IMR-90 (cell line): ENCODE data around the gene FOXK1. TPM values are rescaled to one million over a fixed set of nuclear protein-coding genes. Genes with fewer than 3 reads are reported as not detected.

Experiments used
- ATAC-seq: fragments of 200-7000 bp; cut with Tn5 transposase; 2 replicates; pipeline ENCODE4 v1.9.1; 2020; ENCODE audit warnings: low read depth, mild to moderate bottlenecking, moderate library complexity
- BruUV-seq: library from RNA; stranded (reverse); fragments of 400-500 nt; replicated peaks from 2 replicates; lab custom pipeline; 2021; lab: Mats Ljungman, UMichigan
- CTCF ChIA-PET: fragments of 300-600 bp; formaldehyde crosslinking; extraction: SDS; loops from one replicate; lab custom pipeline; 2021; ENCODE audit warnings: antibody characterized with exemption; lab: Yijun Ruan, JAX
- POLR2A ChIA-PET: fragments of 300-600 bp; sonication (Branson Sonifier 250); formaldehyde crosslinking; loops from one replicate; lab custom pipeline; 2022; ENCODE audit warnings: antibody characterized with exemption; ENCODE audit not compliant: unreplicated experiment; lab: Charles Lee
- DNase-seq: peaks from one replicate; pipeline ENCODE4 v3.0.0; 2013
- H2AFZ ChIP-seq: replicated peaks from 2 replicates; pipeline ENCODE3; 2013; ENCODE audit warnings: low read length, mild to moderate bottlenecking; ENCODE audit not compliant: poor library complexity
- H2AK5ac ChIP-seq: 2 replicates; pipeline ENCODE4 v1.6.1; 2013; ENCODE audit warnings: low read depth, low read length, inconsistent platforms
- H2AK9ac ChIP-seq: replicated peaks from 2 replicates; pipeline ENCODE3; 2013; ENCODE audit warnings: mild to moderate bottlenecking, low read depth, low read length, moderate library complexity; ENCODE audit not compliant: poor library complexity
- H2BK120ac ChIP-seq: 2 replicates; pipeline ENCODE4 v1.6.1; 2013; ENCODE audit warnings: low read depth, low read length, inconsistent platforms
- H2BK15ac ChIP-seq: 3 replicates; pipeline ENCODE4 v1.6.1; 2013; ENCODE audit warnings: low read depth, low read length, inconsistent platforms
- H2BK20ac ChIP-seq: 2 replicates; pipeline ENCODE4 v1.6.1; 2013; ENCODE audit warnings: low read depth, mild to moderate bottlenecking, inconsistent platforms, low read length, moderate library complexity
- H2BK5ac ChIP-seq: 2 replicates; pipeline ENCODE4 v1.6.1; 2013; ENCODE audit warnings: mild to moderate bottlenecking, low read depth, low read length, inconsistent platforms; ENCODE audit not compliant: poor library complexity, severe bottlenecking
- H3K14ac ChIP-seq: replicated peaks from 2 replicates; pipeline ENCODE4 v1.6.1; 2013; ENCODE audit warnings: low read depth, low read length, inconsistent platforms
- H3K18ac ChIP-seq: 2 replicates; pipeline ENCODE4 v1.6.1; 2013; ENCODE audit warnings: low read depth, low read length, control low read depth
- H3K23ac ChIP-seq: 2 replicates; pipeline ENCODE4 v1.6.1; 2013; ENCODE audit warnings: low read depth, low read length, inconsistent platforms
- H3K27ac ChIP-seq: 2 replicates; pipeline ENCODE4 v1.5.1; 2013; ENCODE audit warnings: mild to moderate bottlenecking, control low read depth, low read length; ENCODE audit not compliant: insufficient read depth
- H3K27me3 ChIP-seq: 2 replicates; pipeline ENCODE4 v1.6.1; 2013; ENCODE audit warnings: low read length; ENCODE audit not compliant: control insufficient read depth, insufficient read depth
- H3K36me3 ChIP-seq: 2 replicates; pipeline ENCODE4 v1.6.1; 2013; ENCODE audit warnings: low read length, mixed read lengths; ENCODE audit not compliant: control insufficient read depth, insufficient read depth
- H3K4ac ChIP-seq: 2 replicates; pipeline ENCODE4 v1.6.1; 2013; ENCODE audit warnings: low read depth, low read length, inconsistent platforms
- H3K4me1 ChIP-seq: 2 replicates; pipeline ENCODE4 v1.6.1; 2013; ENCODE audit warnings: low read length, mixed read lengths; ENCODE audit not compliant: control insufficient read depth, insufficient read depth
- H3K4me2 ChIP-seq: 2 replicates; pipeline ENCODE4 v1.6.1; 2013; ENCODE audit warnings: low read depth, mild to moderate bottlenecking, control low read depth, low read length, moderate library complexity
- H3K4me3 ChIP-seq: 2 replicates; pipeline ENCODE4 v1.5.1; 2013; ENCODE audit warnings: low read depth, mild to moderate bottlenecking, control low read depth, low read length, moderate library complexity; ENCODE audit not compliant: insufficient read depth
- H3K56ac ChIP-seq: 2 replicates; pipeline ENCODE4 v1.6.1; 2013; ENCODE audit warnings: low read length, inconsistent platforms; ENCODE audit not compliant: insufficient read depth; ENCODE audit errors: extremely low read depth
- H3K79me1 ChIP-seq, 2 experiments: 2 replicates each; pipeline ENCODE4 v1.6.1; 2013; ENCODE audit warnings: low read length in 2 of 2, inconsistent platforms in 1 of 2, low read depth in 1 of 2
- H3K9ac ChIP-seq: 2 replicates; pipeline ENCODE4 v1.6.1; 2013; ENCODE audit warnings: low read depth, low read length, control low read depth
- H3K9me1 ChIP-seq: 2 replicates; pipeline ENCODE4 v1.6.1; 2013; ENCODE audit warnings: low read length, inconsistent platforms; ENCODE audit not compliant: insufficient read depth
- H3K9me3 ChIP-seq: 2 replicates; pipeline ENCODE4 v1.6.1; 2013; ENCODE audit warnings: low read length; ENCODE audit not compliant: control insufficient read depth, insufficient read depth
- H4K20me1 ChIP-seq: 2 replicates; pipeline ENCODE4 v1.6.1; 2013; ENCODE audit warnings: low read length, inconsistent platforms; ENCODE audit not compliant: insufficient read depth
- H4K5ac ChIP-seq: 2 replicates; pipeline ENCODE4 v1.6.1; 2013; ENCODE audit warnings: mild to moderate bottlenecking, low read depth, low read length, control low read depth
- H4K8ac ChIP-seq, 2 experiments: 2 replicates each; pipeline ENCODE4 v1.6.1; 2013; ENCODE audit warnings: low read depth in 2 of 2, low read length in 2 of 2, control low read depth in 1 of 2, inconsistent platforms in 1 of 2
- H4K91ac ChIP-seq: 2 replicates; pipeline ENCODE4 v1.6.1; 2013; ENCODE audit warnings: low read depth, low read length, inconsistent platforms; ENCODE audit not compliant: insufficient read depth
- BHLHE40 ChIP-seq: fragments of 150-350 bp; IDR thresholded peaks from 2 replicates; pipeline ENCODE4 v1.6.1; 2016; ENCODE audit warnings: mild to moderate bottlenecking, low read depth, low read length
- CHD1 ChIP-seq: IDR thresholded peaks from 2 replicates; pipeline ENCODE4 v1.6.1; 2012; ENCODE audit warnings: low read depth, low read length, improper control_type of control experiment
- CTCF ChIP-seq: conservative IDR thresholded peaks from 2 replicates; pipeline ENCODE4 v1.5.1; 2012; ENCODE audit warnings: mild to moderate bottlenecking, low read depth, low read length, improper control_type of control experiment
- ELK1 ChIP-seq: fragments of 150-350 bp; IDR thresholded peaks from 2 replicates; pipeline ENCODE4 v1.6.1; 2016; ENCODE audit warnings: low read depth, mild to moderate bottlenecking, low read length, moderate library complexity, borderline replicate concordance
- FOS ChIP-seq: fragments of 150-350 bp; IDR thresholded peaks from 2 replicates; pipeline ENCODE4 v1.6.1; 2016; ENCODE audit warnings: low read depth, low read length
- MAFK ChIP-seq: IDR thresholded peaks from 2 replicates; pipeline ENCODE4 v1.6.1; 2012; ENCODE audit warnings: low read depth, low read length, improper control_type of control experiment
- MAZ ChIP-seq: IDR thresholded peaks from 2 replicates; pipeline ENCODE4 v1.6.1; 2012; ENCODE audit warnings: low read depth, mild to moderate bottlenecking, low read length, improper control_type of control experiment, moderate library complexity, borderline replicate concordance
- MXI1 ChIP-seq: IDR thresholded peaks from 2 replicates; pipeline ENCODE4 v1.6.1; 2012; ENCODE audit warnings: low read depth, mild to moderate bottlenecking, low read length, moderate library complexity, borderline replicate concordance
- NFE2L2 ChIP-seq: fragments of 150-350 bp; IDR thresholded peaks from 2 replicates; pipeline ENCODE4 v1.6.1; 2016; ENCODE audit warnings: low read depth, mild to moderate bottlenecking, low read length
- RAD21 ChIP-seq: IDR thresholded peaks from 2 replicates; pipeline ENCODE4 v1.6.1; 2012; ENCODE audit warnings: low read length, improper control_type of control experiment
- RCOR1 ChIP-seq: IDR thresholded peaks from 2 replicates; pipeline ENCODE4 v1.6.1; 2012; ENCODE audit warnings: mild to moderate bottlenecking, low read length, improper control_type of control experiment; ENCODE audit not compliant: insufficient replicate concordance
- RFX5 ChIP-seq: IDR thresholded peaks from 2 replicates; pipeline ENCODE4 v1.8.0; 2012; ENCODE audit warnings: low read depth, mild to moderate bottlenecking, low read length, moderate library complexity
- SMC3 ChIP-seq: fragments of 150-350 bp; IDR thresholded peaks from 2 replicates; pipeline ENCODE4 v1.6.1; 2016; ENCODE audit warnings: low read depth, mild to moderate bottlenecking, antibody characterized with exemption, low read length, moderate library complexity
- USF2 ChIP-seq: fragments of 150-350 bp; IDR thresholded peaks from 2 replicates; pipeline ENCODE4 v1.6.1; 2017; ENCODE audit warnings: mild to moderate bottlenecking, antibody characterized with exemption, low read length, low read depth
- WGBS, 2 experiments: methylation state at CpG; one replicate each; pipeline versions ENCODE4 v1.1.5 to v1.1.7; 2013; ENCODE audit warnings: missing lambda C conversion rate in 2 of 2; ENCODE audit not compliant: insufficient read length in 1 of 2; ENCODE audit errors: extremely low coverage in 2 of 2; 5-methylcytosine and 5-hydroxymethylcytosine counted together
- dilution Hi-C: fragments of 300-500 bp; cut with HindIII; formaldehyde crosslinking; loops from one replicate; pipeline ENCODE4 v1.14.3; 2018; ENCODE audit warnings: low sequenced_read_pairs; ENCODE audit not compliant: unreplicated experiment
- in situ Hi-C: fragments of 300-500 bp; cut with MboI; formaldehyde crosslinking; loops from 3 replicates; pipeline ENCODE4 v1.14.3; 2019; ENCODE audit warnings: low sequenced_read_pairs, inconsistent platforms, mixed read lengths
- intact Hi-C: fragments of 100-400 bp; cut with micrococcal nuclease; formaldehyde crosslinking; loops from 2 replicates; pipeline ENCODE4 v1.10.0; 2022
- polyA plus RNA-seq, 3 experiments: library from polyadenylated mRNA; depleted of rRNA; stranded (reverse); fragments of >200 nt; gene quantifications; 2 replicates each; pipeline ENCODE4 v1.2.3, GENCODE V29; 2012; ENCODE audit warnings: low replicate concordance in 1 of 3
- total RNA-seq: library from RNA; depleted of rRNA; stranded (reverse); fragments of >200 nt; gene quantifications from 2 replicates; pipeline ENCODE4 v1.2.3, GENCODE V29; 2012

FOXK1 gene
- total and polyA plus RNA-seq, 2 of the 4 experiments (the other 2 are of a cell fraction): 4.3 to 8.8 TPM

- in situ Hi-C loops: no loop called here
- no peak overlapping the region for H2AK9ac ChIP-seq
- no peak overlapping the region for H3K4ac ChIP-seq
- H2AK5ac ChIP-seq: 0 out of 2 replicates have a peak overlapping the region, but pooled peaks have one; percentile 34
- no peak overlapping the region for H3K23ac ChIP-seq
- H3K18ac ChIP-seq: no peak overlapping the region
- no peak overlapping the region for H2BK20ac ChIP-seq
- POLR2A ChIA-PET: no interaction called here
- no peak overlapping the region for H3K14ac ChIP-seq
- H2BK15ac ChIP-seq: no peak overlapping the region
- WGBS, 2 experiments: 98% methylated on average over 14 of the region's 20 CpGs; no CpG with 5 or more reads in 1 of the 2 experiments
- dilution Hi-C loops: no loop called here
- peaks cover 12% of the 10 kb centered on the region for H3K4me1 ChIP-seq
- H4K8ac ChIP-seq: no peak overlapping the region
- TF ChIP-seq CTCF (no peak), FOS (no peak), RAD21 (no peak), CHD1 (no peak), RFX5 (no peak), BHLHE40 (no peak), MXI1 (no peak), SMC3 (no peak), NFE2L2 (no peak), MAZ (no peak), ELK1 (no peak), USF2 (no peak), RCOR1 (no peak), MAFK (no peak)
- H4K91ac ChIP-seq: no peak overlapping the region
- ATAC-seq (no peak), DNase-seq (no peak)
- H3K9me3 ChIP-seq: no peaks in the 10 kb centered on the region
- no peak overlapping the region for H2BK5ac ChIP-seq
- H3K27me3 ChIP-seq: no peaks in the 10 kb centered on the region
- no peak overlapping the region for H3K9ac ChIP-seq
- no TSS peak for BruUV-seq
- CTCF ChIA-PET: no interaction called here
- no peak overlapping the region for H2AFZ ChIP-seq
- H3K9me1 ChIP-seq: peaks cover 8% of the 10 kb centered on the region
- H3K27ac ChIP-seq: no peak overlapping the region
- peaks cover 23% of the 10 kb centered on the region for H3K36me3 ChIP-seq
- H4K20me1 ChIP-seq: peaks cover 53% of the 10 kb centered on the region
- intact Hi-C loops: no loop called here
- H3K79me1 ChIP-seq: peaks cover 18 to 86% of the 10 kb centered on the region in 2 experiments
- H4K5ac ChIP-seq: no peak overlapping the region
- H3K4me2 ChIP-seq: no peak overlapping the region
- no peak overlapping the region for H3K4me3 ChIP-seq
- H2BK120ac ChIP-seq: no peak overlapping the region
- no peak overlapping the region for H3K56ac ChIP-seq
Observed at GRCh38 chr7:4722308-4722707, 40.2 kb downstream of the FOXK1 start.
